ENCODE results near the gene ZFP36.
"Not testable (repeated sequence)": the region's sequence is repeated elsewhere in the genome, so short reads cannot be mapped to it uniquely, and the experiment has no call there.

The ZFP36 gene, protein sequence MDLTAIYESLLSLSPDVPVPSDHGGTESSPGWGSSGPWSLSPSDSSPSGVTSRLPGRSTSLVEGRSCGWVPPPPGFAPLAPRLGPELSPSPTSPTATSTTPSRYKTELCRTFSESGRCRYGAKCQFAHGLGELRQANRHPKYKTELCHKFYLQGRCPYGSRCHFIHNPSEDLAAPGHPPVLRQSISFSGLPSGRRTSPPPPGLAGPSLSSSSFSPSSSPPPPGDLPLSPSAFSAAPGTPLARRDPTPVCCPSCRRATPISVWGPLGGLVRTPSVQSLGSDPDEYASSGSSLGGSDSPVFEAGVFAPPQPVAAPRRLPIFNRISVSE

GRCh38 chr19:39406656-39407409 lies at the start of gene ZFP36:
Gene ZFP36, plus strand, starts transcription at chr19:39406847. Its CDS starts 58 bp downstream, at chr19:39406905.
- no peak for FAIRE-seq

- no peak for FAIRE-seq
These were observed 47.6 kb upstream of the ZFP36 start for GRCh38 chr19:39359026-39359425.

- no peak for FAIRE-seq
These were observed 46.0 kb upstream of the ZFP36 start for GRCh38 chr19:39360599-39360998.

- no peak for FAIRE-seq
These were observed 43.7 kb upstream of the ZFP36 start for GRCh38 chr19:39362682-39363657.

DNA sequence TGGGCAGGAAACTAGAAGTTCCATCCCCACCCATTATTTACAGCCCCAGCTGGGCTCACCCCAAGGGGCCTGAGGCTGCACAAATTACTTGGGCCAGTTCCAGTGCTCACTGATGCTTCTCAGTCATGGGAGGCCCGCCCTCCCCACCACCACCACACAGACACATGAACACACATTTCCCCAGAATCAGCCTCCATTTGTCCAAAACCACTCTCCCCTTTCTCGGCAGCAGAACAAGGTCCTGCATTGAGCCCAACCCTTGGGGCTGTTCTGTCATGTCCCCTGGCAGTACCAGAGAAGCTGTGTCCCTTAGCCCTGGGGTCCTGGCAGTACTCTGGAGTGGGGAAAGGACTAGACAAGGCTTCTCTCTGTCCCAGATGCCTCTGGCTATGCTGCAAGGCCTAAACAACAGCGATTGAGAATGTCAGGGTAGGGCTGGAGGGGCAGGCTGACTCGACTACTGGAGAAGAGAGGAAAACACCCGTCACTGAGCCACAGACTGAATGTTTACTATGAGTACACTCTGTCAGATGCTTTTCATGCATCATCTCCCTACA lies 42.7 kb upstream of the ZFP36 start:
- no peak for FAIRE-seq

- no peak for FAIRE-seq
These were observed 41.1 kb upstream of the ZFP36 start for GRCh38 chr19:39365531-39365930.

- FAIRE-seq, result no peak
These were observed 37.4 kb upstream of the ZFP36 start for GRCh38 chr19:39369200-39369599.

DNA sequence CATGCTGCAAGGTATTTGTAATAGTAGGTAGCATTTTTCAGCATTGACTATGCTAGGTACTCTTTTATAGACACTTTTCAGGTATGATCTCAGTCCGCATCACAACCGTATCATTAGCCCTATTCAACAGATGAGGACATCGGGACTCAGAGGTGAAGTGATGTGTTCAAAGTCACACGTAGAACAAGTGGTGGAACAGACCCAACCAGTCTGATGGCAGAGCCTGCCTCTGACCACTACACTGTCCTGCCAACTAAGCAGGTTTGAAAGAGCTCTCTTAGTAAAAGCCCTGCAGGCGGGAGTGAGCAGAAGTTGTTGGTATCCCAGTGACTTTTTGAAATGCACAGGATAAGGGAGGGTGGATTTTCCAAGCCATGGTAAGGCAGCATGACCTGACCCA lies 35.9 kb upstream of the ZFP36 start:
- no peak for FAIRE-seq

- FAIRE-seq, result peak; percentile 58
These were observed 34.4 kb upstream of the ZFP36 start for GRCh38 chr19:39372047-39372802.

- FAIRE-seq, result no peak
These were observed 33.7 kb upstream of the ZFP36 start for GRCh38 chr19:39372941-39373340.

- no peak for FAIRE-seq
These were observed 30.7 kb upstream of the ZFP36 start for GRCh38 chr19:39375929-39376328.

DNA sequence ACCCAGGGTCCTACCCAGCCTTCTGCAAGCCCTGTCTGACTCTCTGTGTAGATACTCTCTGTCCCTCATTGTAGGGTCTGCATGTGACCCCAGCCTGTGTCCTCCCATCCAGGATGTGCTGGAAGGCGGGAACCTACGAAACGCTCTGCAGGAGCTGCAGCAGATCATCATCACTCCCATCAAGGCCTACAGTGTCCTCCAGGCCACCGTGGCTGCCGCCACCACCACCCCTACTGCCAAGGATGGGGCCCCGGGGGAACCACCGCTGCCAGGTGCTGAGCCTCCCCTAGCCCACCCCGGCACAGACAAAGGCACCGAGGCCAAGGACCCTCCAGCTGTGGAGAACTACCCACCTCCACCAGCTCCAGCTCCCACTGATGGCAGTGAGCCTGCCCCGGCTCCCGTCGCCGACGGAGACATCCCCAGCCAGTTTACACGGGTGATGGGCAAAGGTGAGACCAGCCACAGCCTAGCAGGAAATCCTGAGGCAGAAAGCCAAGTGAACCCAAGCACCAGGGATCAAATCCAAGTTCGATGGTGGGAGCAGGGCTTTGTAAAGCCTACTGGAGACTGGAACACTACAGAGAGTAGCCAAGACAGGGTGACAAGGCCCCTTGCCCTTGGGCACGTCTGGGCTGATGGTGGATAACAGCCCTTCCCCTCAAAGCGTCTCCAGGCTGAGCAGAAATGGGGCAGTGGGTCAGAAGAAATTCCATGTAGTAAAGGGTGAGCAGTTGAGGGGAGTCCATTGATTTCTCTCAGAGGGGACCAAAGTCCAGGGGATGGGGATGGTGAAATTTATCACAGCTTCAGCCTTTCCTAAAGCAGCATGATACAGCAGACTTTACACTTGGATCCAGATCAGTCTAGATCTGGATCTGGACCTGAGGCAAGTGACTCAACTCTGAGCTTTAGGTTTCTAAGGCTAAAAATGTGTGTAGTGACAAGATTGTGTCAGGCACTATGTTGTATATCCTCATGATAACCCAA lies 29.0 kb upstream of the ZFP36 start:
- no peak for FAIRE-seq

DNA sequence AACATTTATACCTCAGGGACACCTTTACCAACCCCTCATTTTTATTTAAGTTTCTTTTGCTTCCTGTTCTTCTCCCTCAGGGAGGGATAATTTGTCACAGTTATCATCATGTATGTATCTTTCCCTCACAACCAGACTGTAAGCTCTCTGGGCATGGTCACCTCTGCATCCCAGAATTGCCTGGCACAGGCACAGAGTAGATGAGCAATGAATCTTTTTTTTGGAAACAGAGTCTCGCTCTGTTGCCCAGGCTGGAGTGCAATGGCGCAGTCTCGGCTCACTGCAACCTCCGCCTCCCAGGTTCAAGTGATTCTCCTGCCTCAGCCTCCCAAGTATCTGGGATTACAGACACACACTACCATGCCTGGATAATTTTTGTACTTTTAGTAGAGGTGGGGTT lies 27.3 kb upstream of the ZFP36 start:
- not testable (repeated sequence) for FAIRE-seq

DNA sequence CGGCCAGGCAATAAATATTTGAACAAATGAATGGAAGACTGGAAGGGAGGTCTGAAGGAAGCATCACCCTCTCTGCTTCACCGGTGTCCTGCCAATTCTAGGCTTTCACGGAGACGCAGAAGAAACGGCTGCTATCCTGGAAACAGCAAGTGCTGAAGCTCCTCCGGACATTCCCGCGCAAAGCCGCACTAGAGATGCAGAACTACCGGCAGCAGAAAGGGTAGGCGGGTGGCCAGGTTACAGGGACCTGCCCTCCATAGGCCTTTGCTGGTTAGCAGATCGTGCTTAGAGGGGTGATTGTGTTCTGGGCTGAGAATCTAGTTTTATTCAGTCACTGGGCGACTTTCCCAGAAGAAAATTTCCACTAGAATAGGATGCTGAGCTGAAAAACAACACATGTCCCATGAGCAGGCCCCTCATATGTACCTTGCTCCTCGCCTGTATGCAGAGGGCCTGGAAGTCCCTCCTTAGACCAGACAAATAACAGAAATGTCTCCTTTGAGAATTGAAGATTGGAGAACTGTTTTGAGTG lies 26.7 kb upstream of the ZFP36 start:
- FAIRE-seq, result no peak

DNA sequence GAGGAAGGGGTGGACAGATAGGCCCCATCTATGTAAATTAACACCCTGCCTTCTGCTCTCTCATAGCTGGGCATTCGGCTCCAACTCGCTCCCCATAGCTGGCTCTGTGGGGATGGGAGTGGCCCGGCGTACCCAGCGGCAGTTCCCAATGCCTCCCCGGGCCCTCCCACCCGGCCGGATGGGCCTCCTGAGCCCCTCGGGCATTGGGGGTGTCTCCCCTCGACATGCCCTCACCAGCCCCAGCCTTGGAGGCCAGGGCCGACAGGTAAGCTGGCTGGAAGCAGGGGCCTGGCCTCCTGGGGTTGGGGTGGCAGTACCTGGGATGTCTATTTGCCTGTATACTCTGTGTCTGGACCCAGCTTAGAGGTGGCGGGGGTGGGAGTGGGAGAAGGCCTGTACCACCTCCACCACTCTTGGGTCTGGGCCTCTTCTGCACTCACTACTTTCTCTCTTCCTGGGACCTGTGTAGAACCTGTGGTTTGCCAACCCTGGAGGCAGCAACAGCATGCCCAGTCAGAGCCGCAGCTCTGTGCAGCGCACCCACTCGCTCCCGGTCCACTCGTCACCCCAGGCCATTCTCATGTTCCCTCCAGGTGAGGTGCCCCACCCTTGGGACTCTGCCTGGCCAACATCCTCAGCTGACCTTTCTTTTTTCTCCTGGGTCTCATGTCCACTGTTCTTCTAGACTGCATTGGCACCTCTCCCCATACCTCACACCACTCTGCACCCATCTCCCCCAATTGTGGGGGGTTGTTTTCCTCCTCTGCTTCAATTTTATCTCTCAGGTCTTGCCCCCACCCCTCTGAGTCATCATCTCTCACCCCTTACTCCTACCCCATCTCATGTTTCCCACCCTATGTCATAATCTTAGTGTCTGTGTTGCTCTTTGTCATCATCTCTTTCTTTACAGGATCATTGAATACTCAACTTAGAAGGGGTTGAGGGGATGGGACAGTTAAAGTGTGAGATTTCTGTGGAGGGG lies 25.8 kb upstream of the ZFP36 start:
- FAIRE-seq, result no peak

DNA sequence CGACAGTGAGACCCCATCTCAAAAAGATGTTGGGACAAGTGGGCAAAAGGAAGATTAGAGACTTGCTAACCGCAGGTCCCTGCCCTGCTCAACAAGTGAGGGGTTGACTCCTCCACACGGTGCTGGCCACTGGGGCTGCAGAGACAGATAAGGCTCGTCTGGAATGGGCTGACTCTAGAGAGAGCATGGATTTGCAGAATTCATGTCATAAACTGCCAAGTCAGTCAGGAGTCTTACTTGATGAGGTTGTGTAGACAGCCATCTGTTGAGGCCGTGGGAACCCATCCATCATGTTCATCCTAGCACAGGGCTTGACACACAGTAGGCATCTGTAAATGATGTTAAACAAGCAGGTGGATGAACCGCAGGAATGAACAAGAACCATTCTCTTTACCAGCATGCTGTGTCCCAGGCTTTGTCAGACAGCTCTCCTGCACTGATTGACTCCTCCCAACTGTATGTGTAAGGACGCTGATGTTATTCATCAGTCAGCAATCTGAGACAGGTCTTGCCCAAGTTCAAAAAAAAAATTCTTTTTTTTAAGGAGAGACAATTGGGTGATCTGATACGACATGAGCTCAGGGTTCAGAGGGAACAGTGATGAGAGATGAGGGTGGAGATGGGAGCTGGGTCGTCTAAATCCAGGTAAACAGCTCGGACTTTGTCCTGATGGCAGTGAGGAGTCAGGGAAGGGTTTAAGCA lies 24.6 kb upstream of the ZFP36 start:
- no peak for FAIRE-seq

DNA sequence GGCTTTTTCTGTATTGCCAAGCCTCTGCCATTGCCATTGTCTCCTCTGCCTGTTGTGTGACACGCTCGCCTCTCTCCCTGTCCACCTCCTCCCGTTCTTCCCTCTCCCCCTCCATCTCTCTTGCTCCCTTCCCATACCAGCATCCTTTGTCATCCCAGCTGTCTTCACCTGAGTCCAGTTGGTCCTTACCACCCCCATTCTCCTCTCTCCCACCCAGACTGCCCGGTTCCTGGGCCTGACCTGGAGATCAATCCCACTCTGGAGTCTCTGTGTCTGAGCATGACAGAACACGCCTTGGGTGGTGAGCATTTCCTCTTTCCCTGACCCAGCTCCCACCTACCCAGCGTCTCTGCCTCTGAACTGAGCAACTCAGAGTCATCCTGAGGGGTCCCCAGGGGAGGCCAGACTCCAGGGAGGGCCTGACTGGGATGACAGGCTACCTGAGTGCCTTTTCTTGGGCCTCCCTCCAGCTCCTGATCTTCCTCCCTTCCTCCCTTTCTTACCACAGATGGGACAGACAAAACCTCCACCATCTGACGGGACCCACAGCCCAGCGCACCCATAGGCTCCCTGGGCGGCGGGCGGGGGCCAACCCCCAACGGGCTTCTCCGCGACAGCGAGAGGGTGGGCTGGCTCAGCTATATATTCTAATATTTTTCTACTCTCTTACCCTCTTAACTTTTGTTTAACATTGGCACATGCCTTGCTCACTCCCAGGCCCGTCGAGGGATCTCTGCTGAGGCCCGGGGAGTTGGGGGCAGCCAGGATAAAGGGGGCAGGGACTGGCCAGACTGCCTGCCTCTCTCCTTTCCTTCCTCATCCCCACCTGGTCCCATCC lies 23.4 kb upstream of the ZFP36 start:
- no peak for FAIRE-seq

Data from endometrium (tissue), 2 donors.